Activated T-helper 1 cell treated with anti-CD3 and anti-CD28 coated beads, Interleukin-2, amount 50 U/mL, for 16 hours (primary cell): Measurements from ENCODE around the gene ARL16.

Experiments
- DNase-seq, 2 donors: peaks; one replicate each; pipeline ENCODE4 v3.0.0-alpha.2; 2020; ENCODE audit warnings: low read depth in 1 of 2, low spot score in 1 of 2

Gene ARL16

DNA sequence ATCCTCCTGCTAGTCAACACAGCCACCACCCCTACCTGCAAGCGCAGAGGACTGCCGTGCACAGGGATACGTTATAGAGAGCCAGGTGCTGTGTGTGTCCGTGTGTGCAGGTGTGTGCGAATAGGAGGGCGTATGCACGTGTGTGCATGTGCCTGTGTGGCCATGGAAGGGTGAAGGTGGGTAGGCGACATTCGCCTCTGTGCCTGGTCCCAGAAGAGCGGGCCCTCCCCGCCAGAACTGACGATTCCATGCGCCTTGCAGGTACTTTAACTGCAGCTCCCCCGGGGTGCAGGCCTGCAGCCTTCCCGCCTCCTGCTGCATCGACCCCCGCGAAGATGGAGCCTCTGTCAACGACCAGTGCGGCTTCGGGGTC lies 36.0 kb downstream of the ARL16 start:
- DNase-seq, result no peak

DNA sequence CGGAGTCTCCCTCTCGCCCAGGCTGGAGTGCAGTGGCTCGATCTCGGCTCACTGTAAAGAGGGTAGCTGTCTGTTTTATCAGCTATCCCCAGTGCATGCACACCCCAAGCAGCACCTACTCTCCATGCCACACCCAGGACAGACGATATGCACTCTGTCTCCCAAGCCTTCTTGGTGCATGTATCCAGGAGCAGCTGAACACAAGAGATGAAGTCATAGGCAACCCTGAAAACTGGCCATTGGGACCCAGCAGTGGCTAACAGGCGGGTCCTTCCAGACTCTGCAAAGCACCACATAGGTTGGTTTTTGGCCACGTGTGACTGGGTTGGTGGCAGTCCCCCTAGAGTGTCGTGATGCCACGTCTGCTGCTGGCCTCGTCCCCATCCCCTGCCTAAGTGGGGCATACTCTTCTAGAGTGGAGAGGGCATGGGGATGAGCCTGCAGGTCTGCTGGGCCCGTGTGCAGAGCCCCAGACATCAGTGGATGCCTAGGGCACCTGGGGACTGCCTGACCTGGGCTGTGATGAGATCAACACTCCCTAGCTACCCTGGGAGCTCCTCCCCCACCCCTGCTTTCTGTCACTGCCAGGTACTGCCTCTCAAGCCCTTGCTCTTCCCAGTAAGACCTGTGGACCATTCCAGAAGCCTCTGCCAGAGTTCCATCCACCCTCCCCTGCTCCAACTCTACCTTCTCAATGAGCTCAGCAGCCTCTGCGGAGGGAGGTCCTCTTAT lies 36.6 kb downstream of the ARL16 start:
- DNase-seq, result no peak

DNA sequence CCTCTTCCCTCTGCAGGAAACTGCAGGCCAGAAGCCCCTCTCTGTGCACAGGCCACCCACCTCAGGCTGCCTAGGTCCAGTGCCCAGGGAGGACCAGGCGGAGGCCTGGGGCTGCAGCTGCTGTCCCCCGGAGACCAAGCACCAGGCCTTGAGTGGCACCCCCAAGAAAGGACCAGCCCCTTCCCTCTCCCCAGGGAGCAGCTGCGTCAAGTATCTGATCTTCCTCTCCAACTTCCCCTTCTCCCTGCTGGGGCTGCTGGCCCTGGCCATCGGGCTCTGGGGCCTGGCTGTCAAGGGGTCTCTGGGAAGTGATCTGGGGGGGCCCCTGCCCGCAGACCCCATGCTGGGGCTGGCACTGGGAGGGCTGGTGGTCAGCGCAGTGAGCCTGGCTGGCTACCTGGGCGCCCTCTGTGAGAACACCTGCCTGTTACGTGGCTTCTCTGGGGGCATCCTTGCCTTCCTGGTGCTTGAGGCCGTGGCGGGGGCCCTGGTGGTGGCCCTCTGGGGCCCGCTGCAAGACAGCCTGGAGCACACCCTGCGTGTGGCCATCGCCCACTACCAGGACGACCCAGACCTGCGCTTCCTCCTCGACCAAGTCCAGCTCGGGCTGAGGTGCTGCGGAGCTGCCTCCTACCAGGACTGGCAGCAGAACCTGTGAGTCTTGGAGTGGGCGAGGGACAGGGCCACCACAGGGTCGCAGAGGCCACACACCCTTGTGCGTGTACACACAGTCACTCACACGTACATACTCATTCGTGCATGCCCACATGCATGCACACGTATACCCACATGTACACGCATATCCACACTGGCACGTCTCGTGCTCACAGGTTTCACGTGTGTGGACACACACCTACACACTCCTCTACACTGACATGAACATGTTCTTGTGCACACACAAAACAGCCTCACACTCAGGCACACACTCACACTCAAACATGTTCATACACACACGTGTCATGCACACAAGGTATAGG lies 38.3 kb downstream of the ARL16 start:
- no peak for DNase-seq

DNA sequence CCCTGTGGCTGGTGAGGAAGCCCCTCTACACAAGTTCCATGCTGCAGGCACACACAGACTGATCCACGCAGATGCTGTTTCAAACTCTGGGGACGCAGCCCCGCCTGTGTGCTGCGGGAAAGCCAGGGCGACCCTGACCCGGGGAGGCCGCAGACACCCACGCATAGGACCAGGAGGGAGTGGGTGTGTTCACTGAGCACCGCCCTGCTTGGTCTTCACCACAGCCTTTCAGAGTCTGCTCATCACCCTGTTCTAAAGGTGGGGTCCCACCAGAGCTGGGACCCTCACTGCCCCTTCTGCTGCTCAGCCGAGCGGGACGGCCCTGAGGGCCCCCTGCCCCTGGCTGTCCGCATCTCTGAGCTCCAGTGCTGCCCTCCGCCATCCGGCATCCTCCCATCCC lies 39.1 kb downstream of the ARL16 start:
- no peak for DNase-seq

DNA sequence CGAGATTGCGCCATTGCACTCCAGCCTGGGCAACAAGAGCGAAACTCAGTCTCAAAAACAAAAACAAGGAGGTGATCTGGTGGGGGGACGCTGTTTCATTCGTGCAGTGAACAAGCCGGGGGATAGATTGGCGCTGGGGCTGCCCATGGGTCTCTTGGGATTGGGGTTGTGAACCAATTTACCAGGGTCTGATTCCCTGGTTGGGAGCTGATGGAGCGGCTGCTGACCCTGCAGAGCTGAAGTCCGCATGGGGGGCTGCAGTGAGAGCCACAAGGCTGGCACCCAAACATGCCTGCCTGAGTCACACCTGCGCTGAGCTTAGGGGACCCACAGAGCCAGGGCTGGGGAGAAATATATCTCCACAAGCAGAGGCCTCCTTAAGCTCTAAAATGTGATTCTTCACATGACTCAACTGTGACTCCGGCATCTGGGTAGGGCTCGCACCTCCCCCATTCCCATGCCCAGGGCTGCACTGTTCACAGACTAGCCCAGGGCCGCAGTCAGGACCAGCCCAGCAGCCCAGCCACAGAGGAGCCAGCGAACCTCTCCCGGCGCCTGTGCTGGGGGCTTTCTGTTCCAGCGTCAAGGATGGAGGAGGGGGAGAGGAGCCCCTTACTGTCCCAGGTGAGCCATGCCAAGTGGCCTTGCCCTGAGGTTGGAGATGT lies 41.6 kb downstream of the ARL16 start:
- DNase-seq, result no peak

DNA sequence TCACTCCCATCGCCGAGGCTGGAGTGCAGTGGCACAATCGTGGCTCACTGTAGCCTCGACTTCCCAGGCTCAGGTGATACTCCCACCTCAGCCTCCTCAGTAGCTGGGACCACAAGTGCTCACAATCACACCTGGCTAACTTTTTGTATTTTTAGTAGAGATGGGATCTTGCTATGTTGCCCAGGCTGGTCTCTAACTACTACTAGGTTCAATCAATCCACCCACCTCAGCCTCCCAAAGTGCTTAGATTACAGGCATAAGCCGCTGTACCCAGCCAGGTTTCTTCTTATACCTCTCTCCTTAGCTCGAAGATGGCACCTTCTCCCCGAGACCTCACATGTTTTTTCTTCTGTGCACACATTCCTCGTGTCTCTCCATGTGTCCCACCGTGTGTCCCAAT lies 43.6 kb downstream of the ARL16 start:
- DNase-seq, result no peak

DNA sequence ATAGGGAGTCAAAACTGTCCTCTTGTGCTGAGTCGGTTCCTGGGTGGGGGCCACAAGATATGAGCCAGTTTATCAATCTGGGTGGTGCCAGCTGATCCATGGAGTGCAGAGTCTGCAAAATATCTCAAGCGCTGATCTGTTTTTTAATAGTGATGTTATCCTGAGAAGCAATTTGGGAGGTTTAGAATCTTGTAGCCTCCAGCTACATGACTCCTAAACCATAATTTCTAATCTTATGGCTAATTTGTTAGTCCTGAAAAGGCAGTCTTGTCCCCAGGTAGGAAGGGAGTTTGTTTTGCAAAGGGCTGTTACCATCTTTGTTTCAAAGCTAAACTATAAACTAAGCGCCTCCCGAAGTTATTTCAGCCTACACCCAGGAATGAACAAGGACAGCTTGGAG lies 44.9 kb downstream of the ARL16 start:
- DNase-seq, result no peak

DNA sequence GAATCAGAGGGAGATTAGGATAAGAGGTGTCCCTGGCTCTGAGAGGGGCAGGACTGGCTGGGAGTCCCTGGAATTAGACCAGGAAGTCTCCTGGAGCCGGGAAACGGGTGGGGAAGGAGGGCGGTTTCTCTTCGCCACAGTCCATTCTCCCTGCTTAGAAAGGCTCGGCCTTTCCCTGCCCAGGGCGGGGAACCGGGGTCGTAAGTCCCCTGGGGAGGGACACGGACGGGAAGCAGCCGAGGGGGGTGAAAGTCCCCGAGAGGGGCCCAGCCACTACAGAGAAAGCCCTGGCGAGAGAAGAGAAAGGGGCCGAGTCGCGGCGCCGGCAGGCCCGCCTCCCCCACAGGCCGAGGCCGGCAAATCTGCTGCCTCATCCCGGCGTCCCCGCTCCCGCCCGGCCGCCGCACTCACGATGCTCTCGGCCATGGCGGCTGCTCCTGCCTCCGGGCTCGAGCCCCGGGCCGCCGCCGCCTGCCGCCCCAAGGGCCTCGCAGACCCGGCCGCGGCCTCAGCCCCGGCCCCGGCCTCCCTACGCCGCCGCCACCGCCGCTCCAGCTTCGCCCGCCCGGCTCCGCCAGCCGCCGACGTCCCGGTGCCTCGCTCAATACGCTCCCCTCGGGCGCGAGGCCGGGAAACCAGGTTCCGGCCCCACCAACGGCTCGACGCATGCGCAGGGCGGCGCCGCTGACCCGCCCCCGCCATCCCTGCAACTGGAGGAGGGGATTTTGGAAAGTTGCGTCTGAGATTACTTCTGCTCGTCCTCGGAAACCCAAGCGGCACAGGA lies 46.9 kb downstream of the ARL16 start, which contains the start of the genes NPLOC4 and TSPAN10:
NPLOC4 (minus strand) TSS at position 608 of the 784 bp plus-strand sequence; CDS start at position 426, 182 bp downstream.
TSPAN10 (plus strand) TSS at position 692 of the 784 bp plus-strand sequence. CDS start 5,217 bp downstream, outside the sequence.
- peak; percentile 66 to 78 for DNase-seq

DNA sequence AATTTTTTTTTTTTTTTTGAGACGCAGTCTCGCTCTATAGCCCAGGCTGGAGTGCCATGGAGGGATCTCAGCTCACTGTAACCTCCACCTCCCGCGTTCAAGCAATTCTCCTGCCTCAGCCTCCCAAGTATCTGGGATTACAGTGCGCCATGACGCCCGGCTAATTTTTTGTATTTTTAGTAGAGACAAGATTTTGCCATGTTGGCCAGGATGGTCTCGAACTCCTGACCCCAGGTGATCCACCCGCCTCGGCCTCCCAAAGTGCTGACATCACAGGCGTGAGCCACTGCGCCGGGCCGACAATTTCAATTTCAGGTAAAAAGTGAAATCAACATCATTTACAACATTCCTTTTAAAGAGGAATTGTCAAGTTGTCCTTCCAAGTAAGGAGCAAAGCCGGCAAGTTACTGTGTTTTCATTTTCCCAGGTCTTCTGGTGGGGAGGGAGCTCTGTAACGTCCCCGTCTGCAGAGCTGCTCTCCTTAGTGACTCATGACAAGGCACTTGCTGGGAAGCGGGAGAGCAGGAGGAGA lies 47.6 kb downstream of the ARL16 start:
- no peak for DNase-seq

DNA sequence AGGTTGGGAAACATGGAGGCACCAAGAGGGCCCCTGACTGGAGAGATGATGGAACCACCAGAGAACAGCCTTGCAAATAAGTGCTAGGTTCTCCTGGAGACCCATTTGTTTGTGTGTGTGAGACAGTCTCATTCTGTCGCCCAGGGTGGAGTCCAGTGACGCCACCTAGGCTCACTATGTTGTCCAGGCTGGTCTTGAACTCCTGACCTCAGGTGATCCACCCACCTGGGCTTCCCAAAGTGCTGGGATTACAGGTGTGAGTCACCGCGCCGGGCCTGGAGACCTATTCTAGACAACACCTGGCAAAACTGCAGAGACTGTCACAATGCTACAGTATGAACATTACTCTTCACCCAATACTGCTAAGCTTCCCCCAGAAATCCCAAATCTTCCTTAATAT lies 48.2 kb downstream of the ARL16 start:
- DNase-seq, result no peak

DNA sequence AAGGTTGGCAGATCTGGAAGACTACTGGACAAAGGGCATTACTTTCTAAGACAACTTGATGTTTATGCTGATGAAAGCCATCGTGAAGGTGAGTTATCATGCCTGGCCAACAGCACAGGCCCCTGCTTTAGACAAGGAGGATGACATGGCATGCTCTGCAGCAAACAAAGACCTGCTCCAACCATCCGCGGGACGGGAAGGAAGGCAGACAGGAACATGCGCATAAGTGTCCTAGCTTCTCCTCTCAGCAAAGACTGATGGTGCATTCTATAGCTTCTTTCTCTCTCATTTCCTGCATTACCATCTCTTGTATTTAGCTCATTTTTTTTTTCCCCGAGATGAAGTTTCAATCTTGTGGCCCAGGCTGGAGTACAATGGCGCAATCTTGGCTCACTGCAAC lies 52.1 kb downstream of the ARL16 start:
- DNase-seq, result no peak
